Esophagus muscularis mucosa (tissue), 4 donors: ENCODE measurements around the gene P2RY6.

ENCODE experiments used
- CTCF ChIP-seq, 3 experiments: fragments of 200-600 bp in 2 of 3; fragments of 450-650 bp in 1 of 3; sonication (generic) in 2 of 3; IDR thresholded peaks; one replicate each; pipeline ENCODE4 v1.5.1; 2017 to 2019; ENCODE audit warnings: antibody characterized with exemption in 3 of 3, mild to moderate bottlenecking in 2 of 3, moderate library complexity in 1 of 3
- EP300 ChIP-seq: sonication (generic); formaldehyde crosslinking; IDR thresholded peaks from one replicate; pipeline ENCODE4 v1.6.1; 2017; ENCODE audit warnings: antibody characterized with exemption
- POLR2A ChIP-seq: fragments of 450-650 bp; IDR thresholded peaks from one replicate; pipeline ENCODE4 v1.6.1; 2017; ENCODE audit warnings: antibody characterized with exemption, moderate library complexity, mild to moderate bottlenecking, low read depth

DNA sequence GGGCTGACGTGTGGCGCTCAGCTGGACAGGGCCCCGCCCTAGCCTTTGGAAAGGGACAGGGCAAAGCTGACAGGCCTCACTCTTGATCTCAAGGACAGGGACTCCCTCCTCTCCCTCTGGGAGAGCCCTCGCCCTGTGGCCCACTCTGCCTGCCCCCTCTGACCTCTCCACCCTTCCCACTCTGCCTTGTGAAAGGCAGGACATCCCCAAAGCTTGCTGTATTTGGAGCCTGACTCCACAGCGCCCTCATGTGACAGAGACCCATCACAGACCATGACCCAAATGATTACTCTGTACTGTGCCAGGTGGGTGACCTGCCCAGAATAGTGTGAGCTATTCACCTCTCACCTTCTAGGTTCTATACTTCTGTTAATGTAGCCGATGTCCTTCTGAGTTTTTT is 35.3 kb upstream of the P2RY6 start:
- TF ChIP-seq CTCF (IDR thresholded peaks at IDR 0.05) (peak in 1 of 3 experiments; percentile 34), EP300 (no peak), POLR2A (no peak)
